Ishikawa (cell line): Measurements from ENCODE around the gene AP3B2.

ENCODE experiments used
- CEBPB ChIP-seq: IDR thresholded peaks from 2 replicates; pipeline ENCODE4 v1.6.1; 2012
- CREB1 ChIP-seq: IDR thresholded peaks from 2 replicates; pipeline ENCODE4 v1.6.1; 2012; ENCODE audit warnings: low read depth
- EP300 ChIP-seq: IDR thresholded peaks from 2 replicates; pipeline ENCODE4 v1.6.1; 2012; ENCODE audit warnings: borderline replicate concordance
- FOXM1 ChIP-seq: IDR thresholded peaks from 2 replicates; pipeline ENCODE4 v1.6.1; 2012; ENCODE audit warnings: low read depth, borderline replicate concordance
- MAX ChIP-seq: IDR thresholded peaks from 2 replicates; pipeline ENCODE4 v1.6.1; 2012
- RAD21 ChIP-seq: IDR thresholded peaks from 2 replicates; pipeline ENCODE4 v1.6.1; 2012; ENCODE audit warnings: low read depth
- REST ChIP-seq: IDR thresholded peaks from 2 replicates; pipeline ENCODE4 v1.6.1; 2012; ENCODE audit warnings: low read depth, mild to moderate bottlenecking
- TAF1 ChIP-seq: IDR thresholded peaks from 2 replicates; pipeline ENCODE4 v1.6.1; 2012; ENCODE audit warnings: low read depth, mild to moderate bottlenecking
- YY1 ChIP-seq: IDR thresholded peaks from 2 replicates; pipeline ENCODE4 v1.6.1; 2012; ENCODE audit warnings: low read depth

DNA sequence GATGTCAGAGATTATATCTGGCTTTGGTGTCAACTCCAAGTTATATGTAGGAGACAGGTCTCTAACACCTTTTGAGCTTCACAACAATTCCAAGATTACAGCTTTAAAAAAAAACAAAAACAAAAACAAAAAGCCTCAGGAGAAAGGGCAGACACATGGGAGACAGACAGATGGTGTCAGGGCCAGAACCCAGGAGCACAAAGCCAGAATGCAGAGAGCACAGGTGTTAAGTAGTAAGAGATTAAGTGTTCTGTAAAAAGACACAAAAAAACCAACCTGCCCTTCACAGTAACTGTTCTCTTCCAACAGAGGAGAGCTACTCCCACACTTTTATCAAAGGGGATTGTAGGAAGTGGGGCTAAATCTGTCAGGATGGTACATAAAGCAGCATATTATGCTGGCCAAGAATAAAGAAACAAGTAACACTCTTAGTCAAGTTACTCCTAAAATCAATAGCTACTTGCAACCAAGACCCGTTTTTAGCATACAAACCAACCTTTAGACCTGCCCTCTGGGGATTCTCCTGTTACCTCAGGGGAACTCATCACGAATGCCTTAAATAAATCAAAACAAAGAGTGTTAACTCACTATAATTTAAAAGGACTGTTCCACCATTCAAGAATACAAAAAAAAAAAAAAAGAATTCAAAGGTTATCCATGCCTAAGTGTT lies 68.4 kb downstream of the AP3B2 start:
- TF ChIP-seq MAX (no peak), REST (no peak), FOXM1 (no peak), EP300 (no peak), YY1 (no peak), TAF1 (no peak), CREB1 (no peak), RAD21 (no peak), CEBPB (no peak)
